AG08396 (cell line): ENCODE results near the gene RPS4Y2.

Source experiments
- DNase-seq: peaks from one replicate; pipeline ENCODE4 v3.0.0; 2012; ENCODE audit warnings: low spot score, mixed read lengths

Gene RPS4Y2

GRCh38 chrY:20755808-20756207 lies at the start of gene RPS4Y2:
TSS of gene RPS4Y2 (plus strand) at chrY:20756108. CDS start at chrY:20756164, 56 bp downstream.
- DNase-seq: no peak

- no peak for DNase-seq
Measured at GRCh38 chrY:20714391-20714790, 41.5 kb upstream of the RPS4Y2 start.

GRCh38 chrY:20726184-20726907 lies 29.6 kb upstream of the RPS4Y2 start:
- no peak for DNase-seq

GRCh38 chrY:20735200-20735599 lies 20.7 kb upstream of the RPS4Y2 start:
- DNase-seq: no peak

- DNase-seq: no peak
Measured at GRCh38 chrY:20739806-20740205, 16.1 kb upstream of the RPS4Y2 start.

- no peak for DNase-seq
Measured at GRCh38 chrY:20740609-20741008, 15.3 kb upstream of the RPS4Y2 start.

- DNase-seq: no peak
Measured at GRCh38 chrY:20745060-20745459, 10.8 kb upstream of the RPS4Y2 start.

- no peak for DNase-seq
Measured at GRCh38 chrY:20746919-20747318, 9.0 kb upstream of the RPS4Y2 start.

- DNase-seq: no peak
Measured at GRCh38 chrY:20763869-20764268, 8.0 kb downstream of the RPS4Y2 start.

- DNase-seq: no peak
Measured at GRCh38 chrY:20765117-20765516, 9.2 kb downstream of the RPS4Y2 start.

- no peak for DNase-seq
Measured at GRCh38 chrY:20770755-20771154, 14.8 kb downstream of the RPS4Y2 start.

GRCh38 chrY:20776104-20776503 lies 20.2 kb downstream of the RPS4Y2 start:
- DNase-seq: no peak

- DNase-seq: no peak
Measured at GRCh38 chrY:20780104-20780654, 24.3 kb downstream of the RPS4Y2 start.

GRCh38 chrY:20780776-20781175 lies 24.9 kb downstream of the RPS4Y2 start:
- no peak for DNase-seq

GRCh38 chrY:20781408-20781807 lies 25.5 kb downstream of the RPS4Y2 start:
- no peak for DNase-seq

- DNase-seq: no peak
Measured at GRCh38 chrY:20784965-20785364, 29.1 kb downstream of the RPS4Y2 start.

GRCh38 chrY:20787076-20787475 lies 31.2 kb downstream of the RPS4Y2 start:
- DNase-seq: no peak

GRCh38 chrY:20798351-20799049 lies 42.6 kb downstream of the RPS4Y2 start:
- DNase-seq: no peak

- DNase-seq: no peak
Measured at GRCh38 chrY:20802659-20803058, 46.8 kb downstream of the RPS4Y2 start.

- DNase-seq: no peak
Measured at GRCh38 chrY:20806243-20806642, 50.3 kb downstream of the RPS4Y2 start.

GRCh38 chrY:20813459-20813858 lies 57.6 kb downstream of the RPS4Y2 start:
- no peak for DNase-seq

GRCh38 chrY:20814794-20815193 lies 58.9 kb downstream of the RPS4Y2 start:
- no peak for DNase-seq

GRCh38 chrY:20817067-20817466 lies 61.2 kb downstream of the RPS4Y2 start:
- no peak for DNase-seq
